A673 (cell line): Measurements from ENCODE around the gene MFAP4.

Experiments
- CTCF ChIP-seq: fragments of 300-800, 200-600 bp; sonication (generic); conservative IDR thresholded peaks from 2 replicates; pipeline ENCODE4 v1.5.1; 2017; ENCODE audit warnings: low read depth, mild to moderate bottlenecking, antibody characterized with exemption, low read length, moderate library complexity, mixed read lengths
- EZH2 ChIP-seq: fragments of 200-600 bp; sonication (generic); IDR thresholded peaks from 2 replicates; pipeline ENCODE4 v1.6.1; 2017; ENCODE audit warnings: borderline replicate concordance, low read depth, mild to moderate bottlenecking, mixed read lengths, antibody characterized with exemption, low read length; ENCODE audit not compliant: poor library complexity, severe bottlenecking

GRCh38 chr17:19357761-19358160 is 29.2 kb downstream of the MFAP4 start:
- TF ChIP-seq CTCF (no peak), EZH2 (no peak)
